WTC11 (cell line): ENCODE data around the gene SHOC1. TPM values are rescaled to one million over a fixed set of nuclear protein-coding genes. Genes with fewer than 3 reads are reported as not detected.

Source experiments
- ATAC-seq: fragments of 200-7000 bp; cut with Tn5 transposase; 2 replicates; pipeline ENCODE4 v1.10.0; 2021; ENCODE audit warnings: mild to moderate bottlenecking, moderate library complexity
- CTCF ChIA-PET: fragments of 300-600 bp; sonication (Branson Sonifier 250); formaldehyde crosslinking; loops from one replicate; lab custom pipeline; 2021; ENCODE audit warnings: antibody characterized with exemption; lab: Charles Lee
- POLR2A ChIA-PET: fragments of 350-600 bp; sonication (Branson Sonifier 250); formaldehyde crosslinking; loops from one replicate; lab custom pipeline; 2021; ENCODE audit warnings: antibody characterized with exemption; lab: Charles Lee
- DNase-seq: peaks from one replicate; pipeline ENCODE4 v3.0.0; 2021; ENCODE audit warnings: low spot score
- H3K27ac Mint-ChIP-seq: 2 replicates; pipeline ENCODE4 v1.8.0; 2021; ENCODE audit warnings: mixed read lengths
- H3K27me3 Mint-ChIP-seq: 2 replicates; pipeline ENCODE4 v1.8.0; 2021; ENCODE audit warnings: low read depth, mild to moderate bottlenecking, moderate library complexity, mixed read lengths
- H3K36me3 Mint-ChIP-seq: 2 replicates; pipeline ENCODE4 v1.8.0; 2021; ENCODE audit warnings: mixed read lengths
- H3K4me1 Mint-ChIP-seq: 2 replicates; pipeline ENCODE4 v1.8.0; 2022; ENCODE audit warnings: mixed read lengths
- H3K4me3 Mint-ChIP-seq: 2 replicates; pipeline ENCODE4 v1.8.0; 2021; ENCODE audit warnings: mild to moderate bottlenecking, moderate library complexity, mixed read lengths
- H3K9me3 Mint-ChIP-seq: 2 replicates; pipeline ENCODE4 v1.8.0; 2021; ENCODE audit warnings: mixed read lengths
- ETV6 ChIP-seq: sonication (generic); formaldehyde crosslinking; IDR thresholded peaks from 2 replicates; pipeline ENCODE4 v1.8.1; 2022; ENCODE audit warnings: mild to moderate bottlenecking, missing genetic modification reagents
- FOXJ3 ChIP-seq: sonication (generic); formaldehyde crosslinking; IDR thresholded peaks from 2 replicates; pipeline ENCODE4 v1.9.0; 2021; ENCODE audit warnings: missing genetic modification reagents, mild to moderate bottlenecking, borderline replicate concordance
- FOXP1 ChIP-seq: sonication (generic); formaldehyde crosslinking; IDR thresholded peaks from 2 replicates; pipeline ENCODE4 v1.8.0; 2022; ENCODE audit warnings: missing genetic modification reagents, mild to moderate bottlenecking, moderate library complexity, borderline replicate concordance
- GTF2I ChIP-seq: fragments of 250-450 bp; sonication (Bioruptor Pico); conservative IDR thresholded peaks from 2 replicates; pipeline ENCODE4 v1.4.0; 2021; ENCODE audit warnings: mild to moderate bottlenecking
- IRF2 ChIP-seq: sonication (generic); formaldehyde crosslinking; IDR thresholded peaks from 2 replicates; pipeline ENCODE4 v1.8.0; 2022; ENCODE audit warnings: low read depth, missing genetic modification reagents, borderline replicate concordance
- JAZF1 ChIP-seq: fragments of 250-450 bp; sonication (Bioruptor Pico); IDR thresholded peaks from 2 replicates; pipeline ENCODE4 v1.9.0; 2021; ENCODE audit warnings: moderate library complexity, mild to moderate bottlenecking, inconsistent platforms
- MYBL2 ChIP-seq: sonication (generic); formaldehyde crosslinking; IDR thresholded peaks from 2 replicates; pipeline ENCODE4 v1.8.1; 2023; ENCODE audit warnings: mild to moderate bottlenecking, moderate library complexity, missing genetic modification reagents
- NFE2L1 ChIP-seq: sonication (generic); formaldehyde crosslinking; IDR thresholded peaks from 2 replicates; pipeline ENCODE4 v1.8.1; 2023; ENCODE audit warnings: missing genetic modification reagents
- NR1H2 ChIP-seq: sonication (generic); formaldehyde crosslinking; IDR thresholded peaks from 2 replicates; pipeline ENCODE4 v1.9.0; 2021; ENCODE audit warnings: mild to moderate bottlenecking, moderate library complexity, missing genetic modification reagents
- NR3C1 ChIP-seq: sonication (generic); formaldehyde crosslinking; conservative IDR thresholded peaks from 2 replicates; pipeline ENCODE4 v1.8.1; 2023; ENCODE audit warnings: low read depth, mild to moderate bottlenecking, missing genetic modification reagents
- SMAD4 ChIP-seq: sonication (generic); formaldehyde crosslinking; IDR thresholded peaks from 2 replicates; pipeline ENCODE4 v1.8.0; 2022; ENCODE audit warnings: mild to moderate bottlenecking, missing genetic modification reagents
- ZNF219 ChIP-seq: sonication (generic); formaldehyde crosslinking; IDR thresholded peaks from 2 replicates; pipeline ENCODE4 v1.8.0; 2023; ENCODE audit warnings: missing genetic modification reagents, mild to moderate bottlenecking, borderline replicate concordance
- ZNF317 ChIP-seq: sonication (generic); formaldehyde crosslinking; IDR thresholded peaks from 2 replicates; pipeline ENCODE4 v1.8.1; 2023; ENCODE audit warnings: low read depth, mild to moderate bottlenecking, moderate library complexity, missing genetic modification reagents, borderline replicate concordance
- ZNF423 ChIP-seq: fragments of 250-450 bp; sonication (Bioruptor Pico); IDR thresholded peaks from 2 replicates; pipeline ENCODE4 v2.1.2; 2022; ENCODE audit warnings: mild to moderate bottlenecking, moderate library complexity
- total RNA-seq: library from RNA; stranded (reverse); gene quantifications from 3 replicates; pipeline ENCODE4 v1.2.3, GENCODE V29; 2021
- TF ChIP-seq, protein P1 (sequence below): sonication (generic); formaldehyde crosslinking; IDR thresholded peaks from 2 replicates; pipeline ENCODE4 v1.8.1; 2023; ENCODE audit warnings: mild to moderate bottlenecking, missing genetic modification reagents, moderate library complexity
- TF ChIP-seq, protein P2 (sequence below): sonication (generic); formaldehyde crosslinking; IDR thresholded peaks from 2 replicates; pipeline ENCODE4 v1.8.1; 2023; ENCODE audit warnings: mild to moderate bottlenecking, missing genetic modification reagents
- TF ChIP-seq, protein P3 (sequence below): sonication (generic); formaldehyde crosslinking; IDR thresholded peaks from 2 replicates; pipeline ENCODE4 v1.8.0; 2022; ENCODE audit warnings: mild to moderate bottlenecking, missing genetic modification reagents
- TF ChIP-seq, protein P4 (sequence below): fragments of 200-600 bp; IDR thresholded peaks from 2 replicates; pipeline ENCODE4 v1.8.0; 2022; ENCODE audit warnings: antibody characterized with exemption
- TF ChIP-seq, protein P5 (sequence below): fragments of 250-450 bp; sonication (Bioruptor Pico); IDR thresholded peaks from 2 replicates; pipeline ENCODE4 v1.9.0; 2021; ENCODE audit warnings: mild to moderate bottlenecking
- TF ChIP-seq, protein P6 (sequence below): sonication (generic); formaldehyde crosslinking; IDR thresholded peaks from 2 replicates; pipeline ENCODE4 v1.8.1; 2023; ENCODE audit warnings: mild to moderate bottlenecking, missing genetic modification reagents
- TF ChIP-seq, protein P7 (sequence below): fragments of 250-450 bp; sonication (Bioruptor Pico); conservative IDR thresholded peaks from 2 replicates; pipeline ENCODE4 v1.9.0; 2021; ENCODE audit warnings: mild to moderate bottlenecking
- TF ChIP-seq, protein P8 (sequence below): sonication (generic); formaldehyde crosslinking; IDR thresholded peaks from 2 replicates; pipeline ENCODE4 v1.8.0; 2022; ENCODE audit warnings: mild to moderate bottlenecking, missing genetic modification reagents

The SHOC1 gene
- total RNA-seq, 1 experiment from 2014 or later: not detected

DNA sequence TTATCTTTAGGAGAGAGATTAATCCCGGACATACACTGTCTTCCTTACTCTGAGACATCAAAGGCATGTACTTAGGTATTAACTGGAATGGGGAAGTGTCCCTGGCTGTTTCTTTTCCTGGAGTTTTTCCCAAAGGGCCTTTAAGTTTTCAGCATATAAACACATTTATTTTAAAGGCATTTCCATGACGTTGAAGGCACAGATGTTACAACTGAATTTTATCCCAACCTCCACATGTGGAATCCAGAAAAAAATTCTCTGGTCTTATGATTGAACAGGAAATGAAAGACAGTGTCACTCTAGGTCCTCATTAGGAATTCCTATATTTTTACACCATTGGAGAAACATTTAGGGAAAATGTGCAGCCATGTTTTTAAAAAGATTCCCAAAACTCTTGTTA is 41.6 kb upstream of the SHOC1 start (continued):
- TF ChIP-seq, protein P1, sequence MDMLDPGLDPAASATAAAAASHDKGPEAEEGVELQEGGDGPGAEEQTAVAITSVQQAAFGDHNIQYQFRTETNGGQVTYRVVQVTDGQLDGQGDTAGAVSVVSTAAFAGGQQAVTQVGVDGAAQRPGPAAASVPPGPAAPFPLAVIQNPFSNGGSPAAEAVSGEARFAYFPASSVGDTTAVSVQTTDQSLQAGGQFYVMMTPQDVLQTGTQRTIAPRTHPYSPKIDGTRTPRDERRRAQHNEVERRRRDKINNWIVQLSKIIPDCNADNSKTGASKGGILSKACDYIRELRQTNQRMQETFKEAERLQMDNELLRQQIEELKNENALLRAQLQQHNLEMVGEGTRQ: no peak
- TF ChIP-seq ETV6 (CRISPR knock-in tag): no peak

DNA sequence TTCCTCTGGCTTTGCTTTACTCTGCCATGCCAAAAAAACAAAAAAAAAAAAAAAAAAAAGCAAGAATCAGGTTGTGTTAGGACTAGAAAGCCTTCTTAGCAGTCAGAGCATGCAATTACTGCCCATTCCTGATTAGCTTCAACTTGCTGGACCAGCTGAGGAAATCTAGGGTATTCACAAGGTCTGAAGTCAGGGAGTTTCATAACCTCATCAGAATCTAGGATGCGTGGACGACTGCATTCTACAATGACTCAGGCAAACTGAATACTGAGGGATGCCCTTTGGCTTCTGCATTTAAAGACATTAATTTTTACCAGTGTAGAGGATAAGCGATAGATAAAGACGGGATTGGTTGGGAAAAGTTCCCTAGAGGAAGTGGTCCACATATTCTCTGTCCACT is 39.2 kb upstream of the SHOC1 start:
- no peaks in the 10 kb centered on the region for H3K9me3 Mint-ChIP-seq
- no peaks in the 10 kb centered on the region for H3K4me1 Mint-ChIP-seq
- TF ChIP-seq ZNF317 (CRISPR knock-in tag) (no peak), NR3C1 (CRISPR knock-in tag) (no peak), JAZF1 (CRISPR knock-in tag) (no peak), ZNF219 (no peak), IRF2 (CRISPR knock-in tag) (no peak)
- TF ChIP-seq, protein P2, sequence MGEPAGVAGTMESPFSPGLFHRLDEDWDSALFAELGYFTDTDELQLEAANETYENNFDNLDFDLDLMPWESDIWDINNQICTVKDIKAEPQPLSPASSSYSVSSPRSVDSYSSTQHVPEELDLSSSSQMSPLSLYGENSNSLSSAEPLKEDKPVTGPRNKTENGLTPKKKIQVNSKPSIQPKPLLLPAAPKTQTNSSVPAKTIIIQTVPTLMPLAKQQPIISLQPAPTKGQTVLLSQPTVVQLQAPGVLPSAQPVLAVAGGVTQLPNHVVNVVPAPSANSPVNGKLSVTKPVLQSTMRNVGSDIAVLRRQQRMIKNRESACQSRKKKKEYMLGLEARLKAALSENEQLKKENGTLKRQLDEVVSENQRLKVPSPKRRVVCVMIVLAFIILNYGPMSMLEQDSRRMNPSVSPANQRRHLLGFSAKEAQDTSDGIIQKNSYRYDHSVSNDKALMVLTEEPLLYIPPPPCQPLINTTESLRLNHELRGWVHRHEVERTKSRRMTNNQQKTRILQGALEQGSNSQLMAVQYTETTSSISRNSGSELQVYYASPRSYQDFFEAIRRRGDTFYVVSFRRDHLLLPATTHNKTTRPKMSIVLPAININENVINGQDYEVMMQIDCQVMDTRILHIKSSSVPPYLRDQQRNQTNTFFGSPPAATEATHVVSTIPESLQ: no peak
- TF ChIP-seq, protein P3, sequence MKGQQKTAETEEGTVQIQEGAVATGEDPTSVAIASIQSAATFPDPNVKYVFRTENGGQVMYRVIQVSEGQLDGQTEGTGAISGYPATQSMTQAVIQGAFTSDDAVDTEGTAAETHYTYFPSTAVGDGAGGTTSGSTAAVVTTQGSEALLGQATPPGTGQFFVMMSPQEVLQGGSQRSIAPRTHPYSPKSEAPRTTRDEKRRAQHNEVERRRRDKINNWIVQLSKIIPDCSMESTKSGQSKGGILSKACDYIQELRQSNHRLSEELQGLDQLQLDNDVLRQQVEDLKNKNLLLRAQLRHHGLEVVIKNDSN (CRISPR knock-in tag): no peak
- TF ChIP-seq, protein P4, sequence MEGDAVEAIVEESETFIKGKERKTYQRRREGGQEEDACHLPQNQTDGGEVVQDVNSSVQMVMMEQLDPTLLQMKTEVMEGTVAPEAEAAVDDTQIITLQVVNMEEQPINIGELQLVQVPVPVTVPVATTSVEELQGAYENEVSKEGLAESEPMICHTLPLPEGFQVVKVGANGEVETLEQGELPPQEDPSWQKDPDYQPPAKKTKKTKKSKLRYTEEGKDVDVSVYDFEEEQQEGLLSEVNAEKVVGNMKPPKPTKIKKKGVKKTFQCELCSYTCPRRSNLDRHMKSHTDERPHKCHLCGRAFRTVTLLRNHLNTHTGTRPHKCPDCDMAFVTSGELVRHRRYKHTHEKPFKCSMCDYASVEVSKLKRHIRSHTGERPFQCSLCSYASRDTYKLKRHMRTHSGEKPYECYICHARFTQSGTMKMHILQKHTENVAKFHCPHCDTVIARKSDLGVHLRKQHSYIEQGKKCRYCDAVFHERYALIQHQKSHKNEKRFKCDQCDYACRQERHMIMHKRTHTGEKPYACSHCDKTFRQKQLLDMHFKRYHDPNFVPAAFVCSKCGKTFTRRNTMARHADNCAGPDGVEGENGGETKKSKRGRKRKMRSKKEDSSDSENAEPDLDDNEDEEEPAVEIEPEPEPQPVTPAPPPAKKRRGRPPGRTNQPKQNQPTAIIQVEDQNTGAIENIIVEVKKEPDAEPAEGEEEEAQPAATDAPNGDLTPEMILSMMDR: no peak
- no peak for DNase-seq
- no peaks in the 10 kb centered on the region; the same call in 1 of the 2 replicates for H3K27me3 Mint-ChIP-seq
- ChIA-PET POLR2A (no interaction called here), CTCF (no interaction called here)
- ATAC-seq: no peak
- no peaks in the 10 kb centered on the region for H3K36me3 Mint-ChIP-seq
- no peak overlapping the region for H3K27ac Mint-ChIP-seq
- H3K4me3 Mint-ChIP-seq: no peak overlapping the region

DNA sequence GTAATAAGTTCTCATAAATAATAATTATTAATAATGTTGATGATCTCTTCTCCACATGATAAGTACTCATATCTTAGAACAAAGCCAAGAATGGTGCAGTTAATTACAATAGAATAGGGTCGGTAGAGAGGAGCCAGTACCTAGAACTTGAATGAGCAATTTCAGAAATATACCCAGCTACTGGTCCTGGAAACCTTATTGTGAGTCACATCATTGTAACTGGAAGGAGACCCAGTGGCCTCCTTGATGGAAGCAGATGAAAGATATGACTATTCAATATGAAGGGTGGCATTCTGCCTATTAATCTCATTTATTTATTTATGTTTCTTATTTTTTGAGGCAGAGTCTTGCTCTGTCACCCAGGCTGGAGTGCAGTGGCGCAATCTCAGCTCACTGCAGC is 37.7 kb upstream of the SHOC1 start:
- POLR2A ChIA-PET: no interaction called here
- H3K27ac Mint-ChIP-seq: no peak overlapping the region
- TF ChIP-seq MYBL2 (CRISPR knock-in tag) (no peak), ETV6 (CRISPR knock-in tag) (no peak), FOXP1 (no peak), NR3C1 (CRISPR knock-in tag) (no peak), SMAD4 (CRISPR knock-in tag) (no peak), NFE2L1 (CRISPR knock-in tag) (no peak), NR1H2 (CRISPR knock-in tag) (no peak), ZNF423 (CRISPR knock-in tag) (no peak), GTF2I (CRISPR knock-in tag) (no peak), FOXJ3 (no peak)
- TF ChIP-seq, protein P5, sequence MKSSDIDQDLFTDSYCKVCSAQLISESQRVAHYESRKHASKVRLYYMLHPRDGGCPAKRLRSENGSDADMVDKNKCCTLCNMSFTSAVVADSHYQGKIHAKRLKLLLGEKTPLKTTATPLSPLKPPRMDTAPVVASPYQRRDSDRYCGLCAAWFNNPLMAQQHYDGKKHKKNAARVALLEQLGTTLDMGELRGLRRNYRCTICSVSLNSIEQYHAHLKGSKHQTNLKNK (CRISPR knock-in tag): no peak
- TF ChIP-seq, protein P6, sequence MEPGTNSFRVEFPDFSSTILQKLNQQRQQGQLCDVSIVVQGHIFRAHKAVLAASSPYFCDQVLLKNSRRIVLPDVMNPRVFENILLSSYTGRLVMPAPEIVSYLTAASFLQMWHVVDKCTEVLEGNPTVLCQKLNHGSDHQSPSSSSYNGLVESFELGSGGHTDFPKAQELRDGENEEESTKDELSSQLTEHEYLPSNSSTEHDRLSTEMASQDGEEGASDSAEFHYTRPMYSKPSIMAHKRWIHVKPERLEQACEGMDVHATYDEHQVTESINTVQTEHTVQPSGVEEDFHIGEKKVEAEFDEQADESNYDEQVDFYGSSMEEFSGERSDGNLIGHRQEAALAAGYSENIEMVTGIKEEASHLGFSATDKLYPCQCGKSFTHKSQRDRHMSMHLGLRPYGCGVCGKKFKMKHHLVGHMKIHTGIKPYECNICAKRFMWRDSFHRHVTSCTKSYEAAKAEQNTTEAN (CRISPR knock-in tag): no peak
- TF ChIP-seq, protein P4: no peak
- TF ChIP-seq, protein P7, sequence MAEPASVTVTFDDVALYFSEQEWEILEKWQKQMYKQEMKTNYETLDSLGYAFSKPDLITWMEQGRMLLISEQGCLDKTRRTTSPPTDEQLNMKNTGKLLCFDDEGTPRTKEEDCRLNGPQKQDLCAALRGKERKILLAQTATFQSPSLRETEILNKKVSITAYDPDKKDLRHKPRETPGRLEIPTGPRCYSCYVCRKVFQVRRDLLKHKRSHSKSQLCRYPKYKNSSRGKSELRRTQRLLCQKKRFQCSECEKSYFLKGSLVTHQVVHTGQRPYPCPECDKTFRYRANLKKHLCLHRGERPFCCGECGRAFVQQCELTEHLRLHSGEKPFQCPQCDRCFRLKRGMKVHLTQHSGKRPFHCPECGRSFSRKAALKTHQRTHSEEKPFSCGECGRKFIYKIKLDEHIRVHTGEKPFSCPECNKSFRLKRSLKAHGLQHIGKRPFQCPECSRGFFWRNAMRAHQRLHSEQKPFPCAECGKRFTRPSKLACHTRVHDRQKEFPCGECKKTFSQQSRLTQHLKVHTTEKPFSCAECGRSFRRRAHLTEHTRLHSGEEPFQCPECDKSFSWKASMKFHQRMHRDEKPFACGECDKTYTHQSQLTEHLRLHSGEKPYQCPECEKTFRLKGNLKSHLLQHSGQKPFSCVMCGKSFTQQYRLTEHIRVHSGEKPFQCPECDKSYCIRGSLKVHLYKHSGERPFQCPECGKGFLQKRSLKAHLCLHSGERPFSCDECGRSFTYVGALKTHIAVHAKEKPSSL (CRISPR knock-in tag): no peak
- TF ChIP-seq, protein P8, sequence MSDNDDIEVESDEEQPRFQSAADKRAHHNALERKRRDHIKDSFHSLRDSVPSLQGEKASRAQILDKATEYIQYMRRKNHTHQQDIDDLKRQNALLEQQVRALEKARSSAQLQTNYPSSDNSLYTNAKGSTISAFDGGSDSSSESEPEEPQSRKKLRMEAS (CRISPR knock-in tag): no peak

More for the DNA sequence above, 37.7 kb upstream of the SHOC1 start:
- Mint-ChIP-seq H3K36me3 (no peaks in the 10 kb centered on the region), H3K9me3 (no peaks in the 10 kb centered on the region), H3K4me1 (no peaks in the 10 kb centered on the region), H3K4me3 (no peak overlapping the region), H3K27me3 (no peaks in the 10 kb centered on the region; the same call in 1 of the 2 replicates)
- ATAC-seq (no peak), DNase-seq (no peak)
- CTCF ChIA-PET: no interaction called here
